Gastroesophageal sphincter (tissue), 4 donors: ENCODE data around the gene ZFAND2A. TPM values are rescaled to one million over a fixed set of nuclear protein-coding genes. Genes with fewer than 3 reads are reported as not detected.

Experiments used
- ATAC-seq: fragments of 150-250 bp; one replicate; pipeline ENCODE4 v1.9.1; 2016; ENCODE audit warnings: mild to moderate bottlenecking, moderate library complexity
- H3K27ac ChIP-seq, 4 donors: fragments of 200-600 bp; sonication (generic) in 3 of 4; 1 replicate in 3 of 4; 2 replicates in 1 of 4; pipeline ENCODE4 v1.5.1; 2016 to 2019
- H3K27me3 ChIP-seq: fragments of 200-600 bp; sonication (generic); one replicate; pipeline ENCODE4 v1.5.1; 2019
- H3K36me3 ChIP-seq, 2 donors: fragments of 200-600 bp; sonication (generic); one replicate each; pipeline ENCODE4 v1.5.1; 2019; ENCODE audit warnings: control low read depth in 1 of 2
- H3K4me1 ChIP-seq, 3 donors: fragments of 200-600 bp; sonication (generic); 1 replicate in 2 of 3; 2 replicates in 1 of 3; pipeline ENCODE4 v1.5.1; 2016 to 2019; ENCODE audit warnings: control low read depth in 2 of 3
- H3K4me3 ChIP-seq, 2 donors: fragments of 200-600 bp; sonication (generic); one replicate each; pipeline ENCODE4 v1.5.1; 2019; ENCODE audit warnings: mild to moderate bottlenecking in 1 of 2, moderate library complexity in 1 of 2
- H3K9me3 ChIP-seq, 3 donors: fragments of 200-600 bp; sonication (generic); one replicate each; pipeline ENCODE4 v1.5.1; 2017 to 2019; ENCODE audit warnings: control low read depth in 2 of 3
- CTCF ChIP-seq, 4 experiments: fragments of 200-600 bp in 2 of 4; fragments of 450-650 bp in 2 of 4; sonication (generic) in 1 of 4; IDR thresholded peaks; one replicate each; pipeline ENCODE4 v1.5.1; 2017 to 2019; ENCODE audit warnings: antibody characterized with exemption in 4 of 4, mild to moderate bottlenecking in 2 of 4, moderate library complexity in 2 of 4
- EP300 ChIP-seq: sonication (generic); formaldehyde crosslinking; IDR thresholded peaks from one replicate; pipeline ENCODE4 v1.6.1; 2017; ENCODE audit warnings: antibody characterized with exemption, mild to moderate bottlenecking
- POLR2A ChIP-seq, 2 donors: fragments of 450-650 bp; IDR thresholded peaks; one replicate each; pipeline ENCODE4 v1.6.1; 2017; ENCODE audit warnings: antibody characterized with exemption in 2 of 2, mild to moderate bottlenecking in 2 of 2, moderate library complexity in 1 of 2
- POLR2AphosphoS5 ChIP-seq: sonication (generic); formaldehyde crosslinking; IDR thresholded peaks from one replicate; pipeline ENCODE4 v1.6.1; 2017; ENCODE audit warnings: antibody characterized with exemption
- WGBS, 2 donors: methylation state at CpG; one replicate each; pipeline ENCODE4 v1.1.5; 2018; ENCODE audit warnings: low coverage in 1 of 2; 5-methylcytosine and 5-hydroxymethylcytosine counted together
- total RNA-seq, 4 donors: library from RNA; depleted of rRNA; stranded (reverse); fragments of >200 nt; gene quantifications; one replicate each; pipeline ENCODE4 v1.1.0, GENCODE V29; 2016

ZFAND2A gene
- total RNA-seq, 4 donors from 2014 or later: 19.1 to 28.0 (median 24.0) TPM

- WGBS, 2 donors: 78 to 87% methylated on average over 4 to 11 of the region's 11 CpGs
- H3K27ac ChIP-seq: no peak overlapping the region
- H3K4me1 ChIP-seq: peaks cover 0 to 8% (median 0%) of the 10 kb centered on the region in 3 donors
- no peaks in the 10 kb centered on the region for H3K9me3 ChIP-seq
- no peaks in the 10 kb centered on the region for H3K36me3 ChIP-seq
- H3K4me3 ChIP-seq: no peak overlapping the region
- no peak for ATAC-seq
- peaks cover 91% of the 10 kb centered on the region for H3K27me3 ChIP-seq
- TF ChIP-seq CTCF (IDR thresholded peaks at IDR 0.05): no peak
- TF ChIP-seq POLR2A (IDR thresholded peaks at IDR 0.05): no peak
- TF ChIP-seq EP300: no peak
- no peak for TF ChIP-seq POLR2AphosphoS5
Measured at GRCh38 chr7:1187127-1187526, 27.1 kb upstream of the ZFAND2A start.

- no peak for ATAC-seq
- no peak overlapping the region for H3K27ac ChIP-seq
- TF ChIP-seq POLR2A (IDR thresholded peaks at IDR 0.05) (no peak), EP300 (no peak), POLR2AphosphoS5 (no peak), CTCF (IDR thresholded peaks at IDR 0.05) (no peak)
- H3K27me3 ChIP-seq: peaks cover 72% of the 10 kb centered on the region
- no peaks in the 10 kb centered on the region for H3K36me3 ChIP-seq
- H3K4me1 ChIP-seq: peaks cover 0 to 8% (median under 1%) of the 10 kb centered on the region in 3 donors
- H3K4me3 ChIP-seq: no peak overlapping the region
- H3K9me3 ChIP-seq: peaks cover 0 to 6% (median 0%) of the 10 kb centered on the region in 3 donors
- WGBS, 2 donors: 38 to 73% methylated on average over 5 to 8 of the region's 12 CpGs
Measured at GRCh38 chr7:1181640-1182039, 21.6 kb upstream of the ZFAND2A start.

GRCh38 chr7:1181031-1181430 is 21.0 kb upstream of the ZFAND2A start:
- H3K4me3 ChIP-seq: no peak overlapping the region
- peaks cover 66% of the 10 kb centered on the region for H3K27me3 ChIP-seq
- no peak overlapping the region for H3K27ac ChIP-seq
- no peaks in the 10 kb centered on the region for H3K36me3 ChIP-seq
- H3K9me3 ChIP-seq: peaks cover 0 to 6% (median 0%) of the 10 kb centered on the region in 3 donors
- WGBS, 2 donors: 73 to 83% methylated on average over 13 of the region's 19 CpGs
- ATAC-seq: no peak
- no peak for TF ChIP-seq CTCF (IDR thresholded peaks at IDR 0.05)
- no peak for TF ChIP-seq EP300
- TF ChIP-seq POLR2A (IDR thresholded peaks at IDR 0.05): no peak
- TF ChIP-seq POLR2AphosphoS5: no peak
- H3K4me1 ChIP-seq: peaks cover 0 to 14% (median 5%) of the 10 kb centered on the region in 3 donors

GRCh38 chr7:1176891-1177373 is 16.9 kb upstream of the ZFAND2A start:
- Histone ChIP-seq H3K9me3 (peaks cover 0 to 6% (median 0%) of the 10 kb centered on the region in 3 donors), H3K27ac (no peak overlapping the region), H3K4me1 (peaks cover 0 to 10% (median 5%) of the 10 kb centered on the region in 3 donors), H3K4me3 (no peak overlapping the region), H3K27me3 (peaks cover 33% of the 10 kb centered on the region), H3K36me3 (no peaks in the 10 kb centered on the region)
- WGBS, 2 donors: 30 to 62% methylated on average over 9 of the region's 22 CpGs
- ATAC-seq: no peak
- TF ChIP-seq CTCF (IDR thresholded peaks at IDR 0.05) (peak; percentile 27 to 64 (median 38)), EP300 (no peak)
